CD14-positive monocyte (primary cell): ENCODE measurements around the gene MBNL2. TPM values are rescaled to one million over a fixed set of nuclear protein-coding genes. Genes with fewer than 3 reads are reported as not detected.

ENCODE experiments used
- DNase-seq, 3 donors: peaks; one replicate each; pipeline ENCODE4 v3.0.0-alpha.2; 2011 to 2022
- H2AFZ ChIP-seq: 2 replicates; pipeline ENCODE4 v1.6.0; 2012; ENCODE audit warnings: mild to moderate bottlenecking, low read depth, low read length, inconsistent platforms; ENCODE audit not compliant: insufficient read depth, poor library complexity, severe bottlenecking
- H3K27ac ChIP-seq, 2 donors: 1 replicate in 1 of 2; 2 replicates in 1 of 2; pipeline ENCODE4 v1.5.1; 2012 to 2013; ENCODE audit warnings: low read length in 2 of 2, control low read depth in 1 of 2, inconsistent platforms in 1 of 2, low read depth in 1 of 2, mild to moderate bottlenecking in 1 of 2
- H3K27me3 ChIP-seq, 2 donors: one replicate each; pipeline versions ENCODE4 v1.6.0 to v1.6.1; 2011 to 2013; ENCODE audit warnings: low read length in 2 of 2; ENCODE audit not compliant: control insufficient read depth in 2 of 2, insufficient read depth in 2 of 2
- H3K36me3 ChIP-seq, 2 donors: replicated peaks in 1 of 2; 1 replicate in 1 of 2; 2 replicates in 1 of 2; pipeline versions ENCODE4 v1.5.1 to v1.6.1; 2012 to 2013; ENCODE audit warnings: low read length in 2 of 2, control low read depth in 1 of 2, inconsistent platforms in 1 of 2, mild to moderate bottlenecking in 1 of 2; ENCODE audit not compliant: insufficient read depth in 2 of 2, control insufficient read depth in 1 of 2
- H3K4me1 ChIP-seq, 2 donors: 1 replicate in 1 of 2; 2 replicates in 1 of 2; pipeline versions ENCODE4 v1.5.1 to v1.6.1; 2012 to 2013; ENCODE audit warnings: low read length in 2 of 2, control low read depth in 1 of 2, inconsistent platforms in 1 of 2, mild to moderate bottlenecking in 1 of 2, moderate library complexity in 1 of 2; ENCODE audit not compliant: insufficient read depth in 2 of 2, control insufficient read depth in 1 of 2
- H3K4me2 ChIP-seq: replicated peaks from 2 replicates; pipeline ENCODE3; 2012; ENCODE audit warnings: low read length, moderate library complexity, mild to moderate bottlenecking; ENCODE audit not compliant: poor library complexity, severe bottlenecking; ENCODE audit errors: extremely low read depth
- H3K4me3 ChIP-seq, 3 experiments: fragments of 200-600 bp in 1 of 3; sonication (generic) in 1 of 3; replicated peaks in 1 of 3; 1 replicate in 2 of 3; 2 replicates in 1 of 3; pipeline ENCODE4 v1.5.1; 2011 to 2013; ENCODE audit warnings: low read length in 3 of 3, mild to moderate bottlenecking in 3 of 3, control low read depth in 2 of 3, low read depth in 2 of 3, inconsistent platforms in 1 of 3, moderate library complexity in 1 of 3
- H3K79me2 ChIP-seq: 2 replicates; pipeline ENCODE4 v1.6.0; 2012; ENCODE audit warnings: mild to moderate bottlenecking, control low read depth, inconsistent platforms, low read length, moderate library complexity; ENCODE audit not compliant: insufficient read depth
- H3K9ac ChIP-seq: 2 replicates; pipeline ENCODE4 v1.6.0; 2017; ENCODE audit warnings: low read length, mild to moderate bottlenecking; ENCODE audit not compliant: insufficient read depth, poor library complexity, severe bottlenecking
- H3K9me3 ChIP-seq, 2 donors: replicated peaks in 1 of 2; 1 replicate in 1 of 2; 2 replicates in 1 of 2; pipeline versions ENCODE4 v1.5.1 to v1.6.1; 2012 to 2013; ENCODE audit warnings: low read length in 2 of 2, control low read depth in 1 of 2; ENCODE audit not compliant: control insufficient read depth in 1 of 2, insufficient read depth in 1 of 2
- H4K20me1 ChIP-seq: 2 replicates; pipeline ENCODE4 v1.6.0; 2012; ENCODE audit warnings: mild to moderate bottlenecking, low read length, control low read depth, moderate library complexity; ENCODE audit not compliant: insufficient read depth
- H3K27ac Mint-ChIP-seq, 7 donors: one replicate each; pipeline ENCODE4 v1.8.0; 2020; ENCODE audit warnings: mild to moderate bottlenecking in 7 of 7, mixed read lengths in 7 of 7, moderate library complexity in 6 of 7, inconsistent platforms in 2 of 7
- H3K27me3 Mint-ChIP-seq, 3 donors: one replicate each; pipeline ENCODE4 v1.8.0; 2021 to 2022; ENCODE audit warnings: low read depth in 3 of 3, mild to moderate bottlenecking in 3 of 3, mixed read lengths in 3 of 3, moderate library complexity in 3 of 3, inconsistent platforms in 1 of 3
- H3K36me3 Mint-ChIP-seq, 2 donors: one replicate each; pipeline ENCODE4 v1.8.0; 2020; ENCODE audit warnings: mixed read lengths in 2 of 2, inconsistent platforms in 1 of 2, mild to moderate bottlenecking in 1 of 2
- H3K4me1 Mint-ChIP-seq: one replicate; pipeline ENCODE4 v1.8.0; 2020; ENCODE audit warnings: mild to moderate bottlenecking, mixed read lengths
- H3K4me3 Mint-ChIP-seq, 2 donors: one replicate each; pipeline ENCODE4 v1.8.0; 2020; ENCODE audit warnings: mild to moderate bottlenecking in 2 of 2, mixed read lengths in 2 of 2, moderate library complexity in 1 of 2
- H3K9me3 Mint-ChIP-seq, 7 donors: one replicate each; pipeline ENCODE4 v1.8.0; 2020 to 2022; ENCODE audit warnings: mixed read lengths in 7 of 7, mild to moderate bottlenecking in 6 of 7, moderate library complexity in 6 of 7, inconsistent platforms in 2 of 7
- CTCF ChIP-seq: fragments of 200-600 bp; IDR thresholded peaks from one replicate; pipeline ENCODE4 v1.8.0; 2022; ENCODE audit warnings: antibody characterized with exemption, mild to moderate bottlenecking
- WGBS: methylation state at CpG from one replicate; pipeline ENCODE4 v1.1.5; 2013; ENCODE audit warnings: missing lambda C conversion rate; ENCODE audit not compliant: insufficient coverage; 5-methylcytosine and 5-hydroxymethylcytosine counted together
- intact Hi-C, 2 donors: fragments of 100-400 bp; cut with micrococcal nuclease; formaldehyde crosslinking; loops; one replicate each; pipeline versions ENCODE4 v1.15.0 to v1.15.1; 2023
- polyA plus RNA-seq, 3 donors: library from polyadenylated mRNA; depleted of rRNA in 1 of 3; unstranded in 2 of 3; stranded (reverse) in 1 of 3; fragments of 300-500 nt in 2 of 3; fragments of >200 nt in 1 of 3; fragmentation: Illumina TruSeq in 2 of 3; gene quantifications; 1 replicate in 2 of 3; 2 replicates in 1 of 3; pipeline ENCODE4 v1.2.3, GENCODE V29; 2012 to 2021

The MBNL2 gene
- polyA plus RNA-seq, 3 donors: 8.5 to 15.5 (median 13.4) TPM

- no peak for TF ChIP-seq CTCF
- no peaks in the 10 kb centered on the region for H3K79me2 ChIP-seq
- H3K4me1 ChIP-seq: peaks cover 27 to 29% of the 10 kb centered on the region in 2 donors
- H3K4me2 ChIP-seq: no peak overlapping the region
- H3K9me3 Mint-ChIP-seq: peaks cover 0 to 2% (median 0%) of the 10 kb centered on the region in 7 donors
- H3K4me3 ChIP-seq: no peak overlapping the region
- no peak overlapping the region for H3K9ac ChIP-seq
- peaks cover 6 to 18% of the 10 kb centered on the region in 2 donors for H3K36me3 ChIP-seq
- peaks cover 10 to 15% of the 10 kb centered on the region in 2 donors for H3K36me3 Mint-ChIP-seq
- H3K4me3 Mint-ChIP-seq: no peak overlapping the region
- intact Hi-C loops: no loop called here
- no peaks in the 10 kb centered on the region for H3K27me3 ChIP-seq
- H4K20me1 ChIP-seq: no peaks in the 10 kb centered on the region
- no peak overlapping the region for H3K27ac ChIP-seq
- H3K4me1 Mint-ChIP-seq: peaks cover 28% of the 10 kb centered on the region
- WGBS: no CpG with 5 or more reads among the region's 3 CpGs
- DNase-seq: no peak
- H3K9me3 ChIP-seq: no peaks in the 10 kb centered on the region
- no peak overlapping the region for H3K27ac Mint-ChIP-seq
- no peak overlapping the region for H2AFZ ChIP-seq
- no peaks in the 10 kb centered on the region for H3K27me3 Mint-ChIP-seq
Measured at GRCh38 chr13:97390941-97391600, 168.9 kb downstream of the MBNL2 start.

- Histone ChIP-seq H3K9me3 (no peaks in the 10 kb centered on the region), H3K9ac (no peak overlapping the region), H3K27me3 (no peaks in the 10 kb centered on the region), H2AFZ (no peak overlapping the region), H3K4me2 (no peak overlapping the region), H3K79me2 (no peaks in the 10 kb centered on the region), H3K4me3 (no peak overlapping the region), H4K20me1 (no peaks in the 10 kb centered on the region), H3K4me1 (peaks cover 18 to 20% of the 10 kb centered on the region in 2 donors), H3K27ac (no peak overlapping the region), H3K36me3 (peaks cover 6 to 18% of the 10 kb centered on the region in 2 donors)
- no peak overlapping the region for H3K27ac Mint-ChIP-seq
- no peak for DNase-seq
- no peaks in the 10 kb centered on the region for H3K27me3 Mint-ChIP-seq
- intact Hi-C loops: no loop called here
- no peak overlapping the region for H3K4me3 Mint-ChIP-seq
- peaks cover 0 to 2% (median 0%) of the 10 kb centered on the region in 7 donors for H3K9me3 Mint-ChIP-seq
- peaks cover 10 to 14% of the 10 kb centered on the region in 2 donors for H3K36me3 Mint-ChIP-seq
- no CpG with 5 or more reads among the region's 1 CpG for WGBS
- no peak for TF ChIP-seq CTCF
- peaks cover 19% of the 10 kb centered on the region for H3K4me1 Mint-ChIP-seq
Measured at GRCh38 chr13:97392020-97392419, 169.9 kb downstream of the MBNL2 start.
